ENCODE measurements around the gene ZNF681.
"Not testable (repeated sequence)": the region's sequence is repeated elsewhere in the genome, so short reads cannot be mapped to it uniquely, and the experiment has no call there.

The ZNF681 gene

DNA sequence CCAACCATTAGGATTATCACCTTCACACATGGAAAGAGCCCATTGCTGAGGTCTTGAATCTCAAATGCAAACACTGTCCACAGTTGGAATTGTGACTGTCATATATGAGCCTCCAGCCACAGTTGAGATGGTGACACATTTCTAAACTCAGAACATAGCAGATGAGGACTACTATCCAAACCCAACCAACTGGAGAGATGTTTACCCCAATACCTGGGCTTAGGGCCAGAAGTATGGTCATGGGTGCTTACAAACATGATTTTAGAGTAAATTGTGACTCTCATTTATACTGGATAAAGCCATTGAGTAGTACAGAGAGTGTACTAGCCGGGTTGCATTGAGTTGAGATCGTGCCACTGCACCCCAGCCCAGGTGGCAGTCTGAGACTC is 14.0 kb upstream of the ZNF681 start:
- no peak for DNase-seq

DNA sequence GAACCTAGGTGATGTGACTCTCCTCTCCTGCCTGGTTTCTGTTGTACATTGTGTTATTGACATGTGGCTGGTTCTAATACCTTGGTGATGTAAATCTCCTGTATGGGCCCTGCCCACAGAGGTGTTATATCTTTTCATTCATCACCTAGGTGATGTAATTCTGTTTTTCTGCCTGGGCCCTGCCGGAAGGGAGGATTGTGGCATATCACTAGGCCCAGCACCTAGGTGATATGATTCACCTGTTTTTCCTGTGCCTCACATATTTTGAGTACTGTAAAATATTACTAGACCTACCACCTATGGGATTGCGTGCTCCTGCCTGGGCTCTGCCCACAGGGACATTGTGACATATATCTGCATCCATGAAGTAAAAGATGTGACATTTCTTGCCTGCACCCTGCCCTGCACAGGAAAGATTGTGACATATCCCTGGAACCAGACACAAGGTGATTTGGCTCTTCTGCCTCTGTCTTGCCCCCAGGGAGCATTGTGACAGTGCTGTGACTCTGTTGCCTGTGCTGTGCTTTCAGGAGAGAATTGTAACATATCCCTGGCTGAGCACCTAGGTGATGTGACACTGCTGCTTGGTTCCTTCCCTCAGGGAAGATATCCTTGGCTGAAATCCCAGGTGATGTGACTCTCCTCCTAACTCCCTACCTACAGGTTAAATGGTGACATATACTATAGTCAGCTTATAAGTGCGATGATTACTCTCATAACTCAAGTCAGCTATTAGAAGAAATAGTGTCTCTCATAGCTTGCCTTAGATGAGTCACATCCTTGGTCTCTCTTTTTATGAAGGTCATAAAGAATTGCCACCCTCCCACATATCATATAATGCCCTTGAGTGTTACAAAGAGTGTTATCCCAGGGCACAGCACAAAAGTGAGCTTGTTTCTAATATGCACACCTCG is 13.3 kb upstream of the ZNF681 start:
- DNase-seq = no peak

- DNase-seq = no peak
Observed at GRCh38 chr19:23771316-23771715, 12.6 kb upstream of the ZNF681 start.

- DNase-seq = no peak
Observed at GRCh38 chr19:23770672-23771250, 12.1 kb upstream of the ZNF681 start.

DNA sequence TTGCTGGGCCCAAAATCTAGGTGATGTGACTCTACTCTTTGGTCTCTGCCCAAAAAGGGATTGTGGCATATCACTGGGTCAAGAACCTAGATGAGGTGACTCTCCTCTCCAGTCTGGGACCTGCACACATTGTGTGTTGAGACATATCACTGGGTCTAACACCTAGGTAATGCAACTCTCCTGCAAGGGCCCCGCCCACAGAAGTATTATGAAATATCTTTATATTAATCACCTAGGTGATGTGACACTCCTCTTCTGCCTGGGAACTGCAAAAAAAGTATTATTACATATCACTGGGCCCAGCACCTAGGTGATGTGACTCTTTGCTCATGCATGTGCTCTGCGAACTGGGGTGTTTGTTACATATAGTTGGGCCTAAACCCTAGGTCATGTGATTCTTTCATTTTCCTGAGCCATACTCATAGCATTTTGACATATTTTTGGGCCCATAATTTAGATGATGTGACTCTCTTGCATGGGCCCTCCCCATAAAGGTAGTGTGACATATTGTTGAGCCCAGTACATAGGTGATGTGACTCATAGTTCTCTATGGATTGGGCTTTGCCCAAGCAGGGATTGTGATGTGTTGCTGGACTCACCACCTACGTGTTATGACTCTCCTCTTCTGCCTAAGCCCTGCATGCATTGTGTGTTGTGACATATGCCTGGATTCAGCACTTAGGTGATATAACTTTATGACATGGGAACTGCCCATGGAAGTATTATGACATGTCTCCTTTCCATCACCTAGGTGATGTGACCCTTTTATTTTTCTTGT is 11.2 kb upstream of the ZNF681 start:
- no peak for DNase-seq

GRCh38 chr19:23766951-23767350 is 8.3 kb upstream of the ZNF681 start:
- no peak for DNase-seq

- no peak for DNase-seq
Observed at GRCh38 chr19:23764781-23765180, 6.1 kb upstream of the ZNF681 start.

DNA sequence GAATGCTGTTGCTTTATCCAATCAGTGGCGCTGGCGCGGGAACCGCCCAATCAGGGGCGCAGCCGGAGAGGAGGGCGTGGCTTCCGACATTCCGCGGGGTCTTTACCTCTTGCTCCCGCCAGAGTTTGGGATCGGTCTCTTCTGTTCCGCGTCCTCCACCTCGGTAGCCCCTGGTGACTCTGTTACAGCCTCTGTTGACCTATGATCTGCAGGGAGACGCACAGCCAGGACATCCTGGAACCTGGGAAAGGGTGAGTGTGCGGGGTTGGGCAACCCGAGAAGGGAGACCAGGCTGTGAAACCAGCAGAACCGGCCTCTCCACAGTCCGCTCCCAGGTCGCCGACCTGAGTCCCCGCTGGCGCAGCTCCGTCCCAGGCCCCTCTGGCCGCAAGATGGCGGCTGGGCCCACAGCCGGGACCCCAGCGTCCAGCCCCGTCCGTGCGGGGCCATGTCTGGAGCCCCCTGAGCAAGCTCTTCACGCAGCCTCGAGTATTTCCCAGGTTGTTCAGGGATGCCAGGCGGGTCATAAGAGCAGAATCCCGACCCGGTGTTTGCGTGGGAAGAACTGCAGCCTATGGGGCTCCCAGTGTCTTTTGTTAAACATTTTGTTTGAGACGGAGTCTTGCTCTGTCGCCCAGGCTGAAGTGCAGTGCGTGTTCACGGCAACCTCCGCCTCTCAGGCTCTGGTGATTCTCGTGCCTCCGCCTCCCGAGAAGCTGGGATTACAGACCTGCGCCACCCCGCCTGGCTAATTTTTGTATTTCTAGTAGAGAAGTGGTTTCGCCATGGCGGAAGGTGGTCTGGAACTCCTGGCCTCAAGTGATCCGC is 4.4 kb upstream of the ZNF681 start:
- peak; percentile 89 for DNase-seq

- DNase-seq = no peak
Observed at GRCh38 chr19:23762548-23762883, 3.8 kb upstream of the ZNF681 start.

DNA sequence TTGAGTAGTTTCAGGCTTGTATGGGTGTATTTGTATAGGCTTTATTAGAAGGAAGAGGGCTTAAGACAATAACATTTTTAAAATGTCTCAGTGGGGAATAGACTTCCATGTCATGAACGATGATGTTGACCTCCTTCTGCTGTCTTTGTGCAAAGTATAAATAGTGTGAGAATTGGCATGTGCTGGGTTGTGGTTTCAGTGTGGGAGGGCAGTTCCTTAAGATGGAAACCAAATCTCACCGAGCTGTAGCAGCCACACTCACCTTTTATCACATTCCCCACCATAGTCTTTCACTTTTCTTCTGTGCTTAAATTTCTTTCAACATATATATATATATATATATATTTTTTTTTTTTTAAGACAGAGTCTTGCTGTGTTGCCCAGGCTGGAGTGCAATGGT is 1.6 kb upstream of the ZNF681 start:
- DNase-seq = peak; percentile 4

DNA sequence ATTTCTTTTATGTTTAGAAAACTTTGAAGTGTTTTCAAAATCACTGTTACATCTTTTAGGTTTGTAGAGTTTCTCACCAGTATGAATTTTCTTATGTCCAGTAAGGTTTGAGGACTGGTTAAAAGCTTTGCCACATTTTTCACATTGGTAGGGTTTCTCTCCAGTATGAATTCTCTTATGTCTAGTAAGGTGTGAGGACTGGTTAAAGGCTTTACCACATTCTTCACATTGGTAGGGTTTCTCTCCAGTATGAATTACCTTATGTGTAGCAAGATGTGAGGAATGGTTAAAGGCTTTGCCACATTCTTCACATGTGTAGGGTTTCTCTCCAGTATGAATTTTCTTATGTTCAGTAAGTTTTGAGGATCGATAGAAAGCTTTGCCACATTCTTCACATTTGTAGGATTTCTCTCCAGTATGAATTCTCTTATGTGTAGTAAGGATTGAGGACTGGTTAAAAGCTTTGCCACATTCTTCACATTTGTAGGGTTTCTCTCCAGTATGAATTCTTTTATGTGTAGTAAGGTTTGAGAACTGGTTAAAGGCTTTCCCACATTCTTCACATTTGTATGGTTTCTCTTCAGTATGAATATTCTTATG is 15.0 kb downstream of the ZNF681 start:
- DNase-seq = not testable (repeated sequence)

DNA sequence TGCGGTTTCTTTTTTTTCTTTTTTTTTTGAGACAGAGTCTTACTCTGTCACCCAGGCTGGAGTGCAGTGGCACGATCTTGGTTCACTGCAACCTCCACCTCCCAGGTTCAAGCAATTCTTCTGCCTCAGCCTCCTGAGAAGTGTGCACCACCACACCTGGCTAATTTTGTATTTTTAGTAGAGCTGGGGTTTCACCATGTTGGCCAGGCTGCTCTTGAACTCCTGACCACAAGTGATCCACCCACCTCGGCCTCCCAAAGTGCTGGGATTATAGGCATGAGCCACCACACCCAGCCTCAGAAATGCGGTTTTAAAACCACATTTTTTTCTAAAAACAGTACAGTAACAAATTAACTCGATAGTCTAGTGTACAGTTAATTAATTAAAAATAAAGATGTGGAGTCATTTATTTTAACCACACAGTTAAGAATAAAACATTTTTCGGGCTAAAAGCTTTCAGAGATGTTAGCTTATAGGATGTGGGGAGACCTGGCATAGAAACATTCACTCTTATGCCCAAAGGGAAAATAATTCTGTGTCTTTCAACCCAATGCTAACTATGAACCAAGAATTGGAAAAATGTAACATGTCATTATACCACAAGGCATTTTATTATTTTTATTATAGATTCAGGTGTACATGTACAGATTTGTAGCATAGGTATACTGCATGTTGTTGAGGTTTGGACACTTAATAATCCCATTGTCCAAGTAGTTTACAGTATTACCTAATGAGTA is 27.8 kb downstream of the ZNF681 start:
- DNase-seq = not testable (repeated sequence)

DNA sequence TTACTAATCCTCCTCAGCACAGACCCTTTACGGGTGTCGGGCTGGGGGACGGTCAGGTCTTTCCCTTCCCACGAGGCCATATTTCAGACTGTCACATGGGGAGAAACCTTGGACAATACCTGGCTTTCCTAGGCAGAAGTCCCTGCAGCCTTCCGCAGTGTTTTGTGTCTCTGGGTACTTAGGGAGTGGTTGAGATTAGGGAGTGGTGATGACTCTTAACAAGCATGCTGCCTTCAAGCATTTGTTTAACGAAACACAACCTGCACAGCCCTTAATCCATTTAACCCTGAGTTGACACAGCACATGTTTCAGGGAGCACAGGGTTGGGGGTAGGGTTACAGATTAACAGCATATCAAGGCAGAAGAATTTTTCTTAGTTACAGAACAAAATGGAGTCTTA is 34.5 kb downstream of the ZNF681 start:
- DNase-seq = not testable (repeated sequence)

DNA sequence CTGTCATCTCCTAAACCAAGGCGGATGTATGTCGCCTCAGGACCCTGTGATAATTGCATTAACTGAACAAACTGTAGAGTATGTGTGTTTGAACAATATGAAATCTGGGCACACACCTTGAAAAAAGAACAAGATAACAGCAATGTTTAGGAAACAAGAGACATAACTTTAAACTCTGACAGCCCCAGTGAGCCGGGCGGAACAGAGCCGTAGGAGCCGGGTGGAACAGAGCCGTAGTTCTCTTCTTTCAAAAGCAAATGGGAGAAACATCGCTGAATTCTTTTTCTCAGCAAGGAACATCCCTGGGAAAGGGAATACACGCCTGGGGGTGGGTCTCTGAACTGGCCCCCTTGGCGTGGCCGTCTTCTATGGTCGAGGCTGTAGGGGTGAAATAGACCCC is 39.9 kb downstream of the ZNF681 start:
- DNase-seq = no peak

DNA sequence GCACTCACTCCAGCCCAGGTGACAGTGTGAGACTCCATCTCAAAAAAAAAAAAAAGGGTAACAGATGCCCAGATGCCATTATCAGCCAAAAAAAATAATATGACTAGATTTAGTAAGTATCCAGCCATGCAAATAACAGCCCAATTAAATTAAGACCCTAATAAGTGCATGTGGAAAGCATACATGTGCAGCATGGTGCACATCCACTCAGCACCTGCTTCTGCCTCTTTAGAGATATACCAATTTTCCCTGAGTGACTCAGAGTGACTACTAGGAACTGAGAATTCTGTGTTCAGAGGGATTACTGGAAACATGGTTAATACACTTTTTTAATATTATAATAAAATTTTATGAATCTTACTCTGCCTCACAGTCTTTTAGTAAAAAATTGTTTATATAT is 41.9 kb downstream of the ZNF681 start:
- no peak for DNase-seq

GRCh38 chr19:23709347-23709746 is 49.3 kb downstream of the ZNF681 start:
- no peak for DNase-seq

GRCh38 chr19:23706657-23707056 is 52.0 kb downstream of the ZNF681 start:
- no peak for DNase-seq

- DNase-seq = no peak
Observed at GRCh38 chr19:23699521-23699860, 59.2 kb downstream of the ZNF681 start.

GRCh38 chr19:23698711-23699520 is 59.8 kb downstream of the ZNF681 start:
- DNase-seq = peak; percentile 15

DNA sequence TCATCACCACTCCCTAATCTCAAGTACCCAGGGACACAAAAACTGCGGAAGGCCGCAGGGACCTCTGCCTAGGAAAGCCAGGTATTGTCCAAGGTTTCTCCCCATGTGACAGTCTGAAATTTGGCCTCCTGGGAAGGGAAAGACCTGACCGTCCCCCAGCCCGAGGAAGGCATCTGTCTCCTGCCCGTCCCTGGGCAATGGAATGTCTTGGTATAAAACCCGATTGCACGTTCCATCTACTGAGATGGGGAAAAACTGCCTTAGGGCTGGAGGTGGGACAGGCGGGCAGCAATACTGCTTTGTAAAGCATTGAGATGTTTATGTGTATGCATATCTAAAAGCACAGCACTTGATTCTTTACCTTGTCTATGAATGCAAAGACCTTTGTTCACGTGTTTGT is 65.8 kb downstream of the ZNF681 start:
- not testable (repeated sequence) for DNase-seq
